Fibroblast of villous mesenchyme (primary cell): ENCODE data around the gene RTN4R. TPM values are rescaled to one million over a fixed set of nuclear protein-coding genes. Genes with fewer than 3 reads are reported as not detected.

ENCODE experiments used
- DNase-seq: peaks from one replicate; pipeline ENCODE4 v3.0.0-alpha.2; 2010; ENCODE audit warnings: low read depth
- H3K4me3 ChIP-seq: 2 replicates; pipeline ENCODE4 v1.5.1; 2011; ENCODE audit warnings: low read depth, mild to moderate bottlenecking, low read length
- total RNA-seq: library from RNA; depleted of rRNA; stranded (reverse); fragments of >200 nt; gene quantifications from 2 replicates; pipeline ENCODE4 v1.2.3, GENCODE V29; 2012
- TF ChIP-seq, protein P1 (sequence below): IDR thresholded peaks from 2 replicates; pipeline ENCODE4 v1.5.1; 2012; ENCODE audit warnings: low read depth, mild to moderate bottlenecking, low read length; ENCODE audit not compliant: insufficient read depth

The RTN4R gene
- total RNA-seq, 1 donor = 1.3 TPM

DNA sequence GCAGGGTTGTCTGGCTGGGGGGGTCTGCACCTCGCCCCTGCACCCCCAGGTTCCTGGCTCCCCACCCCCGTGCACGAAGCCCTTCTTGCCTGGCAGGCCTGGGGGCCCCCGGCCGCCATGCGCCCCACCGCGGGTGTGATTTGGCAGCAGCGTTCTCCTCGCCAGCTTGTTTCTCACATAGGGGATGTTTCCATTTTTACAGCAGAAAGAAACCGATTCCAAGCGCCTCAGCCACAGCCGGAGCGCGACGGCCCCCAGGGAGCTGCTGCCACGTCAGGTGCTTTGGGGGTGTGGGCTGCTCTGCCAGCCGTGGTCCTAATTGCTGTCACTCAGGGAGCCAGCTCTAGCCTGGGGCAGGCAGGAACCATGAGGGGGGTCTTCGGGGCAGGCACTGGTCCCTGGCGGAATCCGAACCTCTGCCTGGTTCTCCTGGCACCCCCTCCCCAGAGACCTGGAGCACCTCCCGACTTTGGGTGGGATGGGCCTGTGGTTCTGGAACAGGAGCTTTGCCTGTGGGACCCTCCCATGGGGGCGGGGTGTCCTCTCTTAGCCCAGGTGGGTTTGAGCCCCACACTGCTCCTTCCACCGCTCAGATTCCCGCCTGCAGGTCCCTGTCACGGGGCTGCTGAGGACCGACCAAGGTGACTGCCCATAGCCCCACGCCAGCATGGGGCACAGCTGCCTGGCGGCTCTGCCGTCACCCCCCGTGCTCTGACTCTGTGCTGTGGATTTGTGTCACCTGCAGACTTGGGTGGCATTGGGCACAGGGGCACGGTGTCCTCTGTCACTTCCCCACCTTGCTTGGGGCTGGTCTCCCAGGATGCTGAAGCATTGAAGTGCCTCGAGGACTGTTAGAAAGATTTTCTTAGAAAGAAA, 54.0 kb downstream of the RTN4R start:
- no peak overlapping the region for H3K4me3 ChIP-seq
- TF ChIP-seq, protein P1, sequence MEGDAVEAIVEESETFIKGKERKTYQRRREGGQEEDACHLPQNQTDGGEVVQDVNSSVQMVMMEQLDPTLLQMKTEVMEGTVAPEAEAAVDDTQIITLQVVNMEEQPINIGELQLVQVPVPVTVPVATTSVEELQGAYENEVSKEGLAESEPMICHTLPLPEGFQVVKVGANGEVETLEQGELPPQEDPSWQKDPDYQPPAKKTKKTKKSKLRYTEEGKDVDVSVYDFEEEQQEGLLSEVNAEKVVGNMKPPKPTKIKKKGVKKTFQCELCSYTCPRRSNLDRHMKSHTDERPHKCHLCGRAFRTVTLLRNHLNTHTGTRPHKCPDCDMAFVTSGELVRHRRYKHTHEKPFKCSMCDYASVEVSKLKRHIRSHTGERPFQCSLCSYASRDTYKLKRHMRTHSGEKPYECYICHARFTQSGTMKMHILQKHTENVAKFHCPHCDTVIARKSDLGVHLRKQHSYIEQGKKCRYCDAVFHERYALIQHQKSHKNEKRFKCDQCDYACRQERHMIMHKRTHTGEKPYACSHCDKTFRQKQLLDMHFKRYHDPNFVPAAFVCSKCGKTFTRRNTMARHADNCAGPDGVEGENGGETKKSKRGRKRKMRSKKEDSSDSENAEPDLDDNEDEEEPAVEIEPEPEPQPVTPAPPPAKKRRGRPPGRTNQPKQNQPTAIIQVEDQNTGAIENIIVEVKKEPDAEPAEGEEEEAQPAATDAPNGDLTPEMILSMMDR = no peak
- DNase-seq = no peak

DNA sequence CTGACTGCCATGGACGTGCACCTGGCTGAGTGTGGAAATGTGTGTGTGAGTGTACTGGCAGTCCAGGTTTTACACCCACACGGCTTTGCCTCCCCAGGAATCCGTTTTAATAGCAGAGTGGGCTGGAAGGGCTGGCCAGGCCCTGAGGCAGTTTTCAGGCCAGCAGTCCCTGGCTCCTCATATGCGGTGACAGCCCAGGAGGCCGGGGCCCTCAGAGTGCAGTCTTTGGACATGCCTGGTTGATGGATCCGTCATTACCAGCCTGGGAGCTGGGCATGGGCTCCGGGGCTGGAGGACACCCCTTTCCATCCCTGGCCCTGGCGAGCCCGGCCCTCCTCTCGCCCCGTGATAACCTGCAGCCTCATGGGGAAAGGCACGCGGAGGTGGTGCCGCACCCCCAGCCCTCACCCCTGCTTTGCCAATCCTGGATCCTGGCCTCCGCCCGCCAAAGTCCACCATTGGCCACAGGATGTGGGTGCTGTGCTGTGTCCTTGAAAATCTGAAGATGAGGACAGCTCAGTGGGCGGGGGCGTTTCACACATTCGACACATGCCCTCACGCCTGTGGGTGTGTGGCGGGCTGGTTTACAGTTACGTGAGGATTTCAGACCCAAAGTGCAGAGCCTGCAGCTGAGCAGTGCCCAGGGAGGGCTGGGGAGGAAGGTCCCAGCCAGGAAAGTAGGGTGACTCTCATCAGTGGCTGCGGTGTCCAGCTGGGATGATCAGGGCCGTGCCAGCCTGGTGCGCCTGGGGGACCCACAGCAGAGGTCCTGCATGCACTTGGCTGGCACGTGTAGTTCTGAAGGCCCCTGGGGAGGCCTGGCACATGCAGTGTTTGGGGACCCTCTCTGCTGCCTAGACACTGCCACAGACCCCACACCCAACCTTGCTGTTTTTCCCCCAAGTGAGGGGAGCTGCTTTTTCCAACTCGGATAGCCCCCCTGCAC, 55.1 kb downstream of the RTN4R start:
- H3K4me3 ChIP-seq = no peak overlapping the region
- TF ChIP-seq, protein P1 = no peak
- DNase-seq = no peak

DNA sequence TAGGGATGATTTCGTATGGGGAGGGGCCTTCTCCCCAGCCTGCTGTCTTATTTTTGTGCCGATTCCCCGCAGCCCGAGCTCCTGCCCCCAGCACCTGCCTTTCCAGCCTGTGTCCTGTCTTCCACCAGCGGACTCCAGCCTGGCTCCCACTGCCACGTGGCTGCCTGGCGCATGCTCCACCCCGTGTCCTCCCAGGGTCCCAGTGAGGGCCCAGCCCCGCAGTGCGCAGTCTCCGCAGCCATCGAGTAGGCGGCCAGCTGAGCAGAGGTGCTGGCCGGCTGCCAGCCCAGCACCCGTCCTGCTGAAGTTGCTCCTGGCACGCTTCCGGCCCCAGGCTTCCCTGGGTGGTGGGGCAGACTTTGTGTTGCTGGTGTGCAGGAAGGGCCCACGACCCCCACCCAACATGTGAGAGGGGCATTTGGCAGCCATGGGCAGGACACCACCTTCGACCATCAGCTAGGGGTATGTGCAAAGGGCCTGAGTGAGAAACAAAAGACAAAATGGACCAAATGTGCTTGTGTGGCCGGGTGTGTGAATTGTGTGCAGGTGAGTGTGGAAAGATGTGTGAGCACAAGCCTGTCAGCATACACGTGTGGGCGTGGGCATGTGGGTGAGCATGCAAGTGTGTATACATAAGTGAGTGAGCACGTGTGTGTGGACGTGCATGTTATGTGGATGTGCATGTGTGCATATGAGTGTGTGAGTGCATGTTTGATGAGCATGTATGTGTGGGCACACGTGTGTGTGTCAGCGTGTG, 55.9 kb downstream of the RTN4R start:
- TF ChIP-seq, protein P1 = no peak
- H3K4me3 ChIP-seq = peak overlapping the region; percentile 15
- DNase-seq = peak; percentile 49

DNA sequence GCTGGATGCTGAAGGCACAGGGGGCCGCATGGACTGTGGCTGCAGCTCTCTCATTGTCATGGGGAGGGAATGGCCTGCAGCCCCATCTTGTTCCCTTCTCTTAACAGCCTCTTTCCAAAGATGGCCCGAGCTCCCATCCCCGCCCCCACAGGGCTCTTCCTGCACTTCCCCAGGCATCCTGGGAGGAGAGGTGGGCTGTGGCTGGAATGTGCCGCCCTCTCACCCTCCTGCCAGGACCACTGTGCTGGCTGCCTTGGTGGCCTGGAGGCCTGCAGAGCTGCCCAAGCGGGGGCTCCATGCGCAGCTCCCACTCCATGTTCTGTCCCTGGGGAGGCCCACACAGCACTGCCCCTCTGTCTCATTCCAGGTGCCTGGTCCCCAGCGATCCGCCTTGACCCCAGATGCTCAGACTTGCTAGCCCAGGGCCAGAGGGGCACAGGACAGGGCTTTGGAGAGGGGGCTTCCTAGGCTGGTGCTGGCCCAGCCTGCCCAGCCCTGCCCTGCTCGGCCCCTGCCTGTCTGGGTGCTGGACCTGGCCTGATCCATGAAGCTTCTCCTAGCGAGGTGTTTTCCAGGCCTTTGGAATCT, 56.6 kb downstream of the RTN4R start:
- peak overlapping the region; percentile 15 for H3K4me3 ChIP-seq
- no peak for DNase-seq
- TF ChIP-seq, protein P1 = no peak

DNA sequence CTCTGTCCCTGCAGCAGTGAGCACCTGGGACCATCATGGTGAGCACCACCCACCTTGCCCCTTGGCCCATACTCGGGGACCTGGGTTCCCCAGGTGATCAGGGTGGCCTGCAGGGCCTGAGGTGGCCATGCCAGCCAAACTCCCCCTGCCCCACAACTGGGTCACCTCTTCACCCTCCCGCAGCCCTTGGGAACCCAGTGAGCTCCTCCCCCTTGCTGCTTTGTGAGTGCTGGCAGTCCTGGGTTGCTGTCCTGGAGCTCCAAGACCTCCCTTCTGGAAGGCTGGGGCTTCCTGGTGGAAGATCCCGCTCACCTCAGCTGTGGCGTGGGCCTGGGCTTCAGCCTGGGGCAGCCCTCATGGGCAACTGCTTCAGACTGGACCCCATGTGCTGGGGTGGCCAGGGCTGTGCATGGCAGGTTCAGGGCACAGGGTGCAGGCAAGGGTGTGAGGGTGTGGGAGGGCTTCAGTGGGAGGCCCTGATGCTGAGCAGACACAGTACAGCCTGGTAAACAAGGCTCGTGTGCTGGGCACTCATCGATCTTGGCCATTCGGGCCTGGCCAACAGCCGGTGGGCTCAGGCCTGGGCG, 57.6 kb downstream of the RTN4R start:
- no peak for DNase-seq
- no peak overlapping the region for H3K4me3 ChIP-seq
- TF ChIP-seq, protein P1 = no peak
